Progenitor cell of endocrine pancreas (in vitro differentiated cells): Measurements from ENCODE around the gene ZCCHC3. TPM values are rescaled to one million over a fixed set of nuclear protein-coding genes. Genes with fewer than 3 reads are reported as not detected.

ENCODE experiments used
- DNase-seq: peaks from one replicate; pipeline ENCODE4 v3.0.0; 2021; ENCODE audit warnings: low spot score; ENCODE audit not compliant: unreplicated experiment
- H3K27ac Mint-ChIP-seq: 2 replicates; pipeline ENCODE4 v1.8.0; 2021; ENCODE audit warnings: mild to moderate bottlenecking, moderate library complexity, mixed read lengths
- H3K27me3 Mint-ChIP-seq: 2 replicates; pipeline ENCODE4 v1.8.0; 2021; ENCODE audit warnings: mixed read lengths
- H3K36me3 Mint-ChIP-seq: 2 replicates; pipeline ENCODE4 v1.8.0; 2022; ENCODE audit warnings: mixed read lengths; ENCODE audit not compliant: insufficient read depth
- H3K4me1 Mint-ChIP-seq: 2 replicates; pipeline ENCODE4 v1.8.0; 2021; ENCODE audit warnings: low read depth, mixed read lengths
- H3K4me3 Mint-ChIP-seq: 2 replicates; pipeline ENCODE4 v1.8.0; 2021; ENCODE audit warnings: low read depth, mild to moderate bottlenecking, moderate library complexity, mixed read lengths
- H3K9me3 Mint-ChIP-seq: 2 replicates; pipeline ENCODE4 v1.8.0; 2021; ENCODE audit warnings: low read depth, mixed read lengths
- CTCF ChIP-seq: fragments of 200-600 bp; sonication (generic); IDR thresholded peaks from one replicate; pipeline ENCODE4 v1.5.0; 2021; ENCODE audit warnings: antibody characterized with exemption, mild to moderate bottlenecking; ENCODE audit not compliant: unreplicated experiment
- total RNA-seq: library from RNA; stranded (reverse); gene quantifications from 2 replicates; pipeline ENCODE4 v1.2.1, GENCODE V29; 2021

ZCCHC3 gene
- total RNA-seq, 1 donor from 2014 or later: 31.2 TPM

GRCh38 chr20:301886-302848 lies 4.8 kb downstream of the ZCCHC3 start:
- no peaks in the 10 kb centered on the region for H3K9me3 Mint-ChIP-seq
- DNase-seq: no peak
- H3K27ac Mint-ChIP-seq: no peak overlapping the region
- peaks cover 22% of the 10 kb centered on the region for H3K4me1 Mint-ChIP-seq
- peaks cover 4% of the 10 kb centered on the region for H3K36me3 Mint-ChIP-seq
- H3K4me3 Mint-ChIP-seq: no peak overlapping the region
- no peak for TF ChIP-seq CTCF
- no peaks in the 10 kb centered on the region for H3K27me3 Mint-ChIP-seq

- Mint-ChIP-seq H3K9me3 (no peaks in the 10 kb centered on the region), H3K27me3 (no peaks in the 10 kb centered on the region), H3K4me3 (no peak overlapping the region), H3K27ac (no peak overlapping the region), H3K36me3 (peaks cover 1% of the 10 kb centered on the region), H3K4me1 (peaks cover 11% of the 10 kb centered on the region)
- no peak for DNase-seq
- TF ChIP-seq CTCF: no peak
Observed at GRCh38 chr20:305745-306144, 8.4 kb downstream of the ZCCHC3 start.

- Mint-ChIP-seq H3K27me3 (no peaks in the 10 kb centered on the region), H3K9me3 (no peaks in the 10 kb centered on the region), H3K27ac (no peak overlapping the region), H3K36me3 (no peaks in the 10 kb centered on the region), H3K4me1 (peaks cover 5% of the 10 kb centered on the region), H3K4me3 (peak overlapping the region; percentile 72)
- no peak for TF ChIP-seq CTCF
- no peak for DNase-seq
Observed at GRCh38 chr20:308427-309038, 11.2 kb downstream of the ZCCHC3 start.

- no peak for TF ChIP-seq CTCF
- no peak for DNase-seq
- H3K27me3 Mint-ChIP-seq: no peaks in the 10 kb centered on the region
- peak overlapping the region; percentile 92 for H3K27ac Mint-ChIP-seq
- no peaks in the 10 kb centered on the region for H3K9me3 Mint-ChIP-seq
- H3K4me1 Mint-ChIP-seq: peaks cover 5% of the 10 kb centered on the region
- no peaks in the 10 kb centered on the region for H3K36me3 Mint-ChIP-seq
- peak overlapping the region; percentile 72 for H3K4me3 Mint-ChIP-seq
Observed at GRCh38 chr20:309306-309840, 12.0 kb downstream of the ZCCHC3 start.

GRCh38 chr20:309841-310644 lies 12.7 kb downstream of the ZCCHC3 start:
- Mint-ChIP-seq H3K4me3 (peak overlapping the region; percentile 72), H3K27me3 (no peaks in the 10 kb centered on the region), H3K36me3 (no peaks in the 10 kb centered on the region), H3K4me1 (peaks cover 5% of the 10 kb centered on the region), H3K27ac (peak overlapping the region; percentile 92), H3K9me3 (no peaks in the 10 kb centered on the region)
- peak; percentile 96 for DNase-seq
- TF ChIP-seq CTCF: no peak
